H1 (cell line): ENCODE measurements around the gene TNFRSF8. TPM values are rescaled to one million over a fixed set of nuclear protein-coding genes. Genes with fewer than 3 reads are reported as not detected.
A peak's percentile ranks its signal among the peaks of the same experiment; 100 is the strongest.

Experiments
- ATF3 ChIP-seq: IDR thresholded peaks from 2 replicates; pipeline ENCODE4 v1.6.1; 2011; ENCODE audit warnings: low read depth, mild to moderate bottlenecking, low read length; ENCODE audit not compliant: insufficient read depth
- BCL11A ChIP-seq, 2 experiments: IDR thresholded peaks; one replicate each; pipeline ENCODE4 v1.6.1; 2011; ENCODE audit warnings: low read depth in 2 of 2, low read length in 2 of 2, mild to moderate bottlenecking in 2 of 2
- CBX5 ChIP-seq: fragments of 300-800, 300-1000 bp; sonication (generic); IDR thresholded peaks from 2 replicates; pipeline ENCODE4 v1.7.1; 2016; ENCODE audit warnings: antibody characterized with exemption, low read length, low read depth
- CBX8 ChIP-seq: fragments of 300-800, 300-1000 bp; sonication (generic); IDR thresholded peaks from 2 replicates; pipeline ENCODE4 v1.7.1; 2016; ENCODE audit warnings: low read depth, low read length, borderline replicate concordance
- CHD2 ChIP-seq: IDR thresholded peaks from 2 replicates; pipeline ENCODE4 v1.6.1; 2012; ENCODE audit warnings: low read length, improper control_type of control experiment
- E2F6 ChIP-seq: IDR thresholded peaks from 2 replicates; pipeline ENCODE4 v1.6.1; 2012; ENCODE audit warnings: inconsistent platforms
- EZH2 ChIP-seq: fragments of 200-600 bp; sonication (generic); IDR thresholded peaks from 2 replicates; pipeline ENCODE4 v1.7.1; 2012; ENCODE audit warnings: low read depth, mild to moderate bottlenecking, moderate library complexity, low read length, inconsistent platforms; ENCODE audit not compliant: severe bottlenecking
- HDAC2 ChIP-seq, 2 experiments: fragments of 300-600 bp in 1 of 2; sonication (generic) in 1 of 2; IDR thresholded peaks; 2 replicates each; pipeline ENCODE4 v1.6.1; 2011 to 2012; ENCODE audit warnings: low read depth in 2 of 2, low read length in 2 of 2, mild to moderate bottlenecking in 2 of 2, moderate library complexity in 2 of 2, borderline replicate concordance in 1 of 2, inconsistent platforms in 1 of 2
- HDAC6 ChIP-seq: IDR thresholded peaks from one replicate; pipeline ENCODE4 v1.7.1; 2012; ENCODE audit warnings: low read depth, mild to moderate bottlenecking, inconsistent platforms, low read length, moderate library complexity
- JUND ChIP-seq: IDR thresholded peaks from 2 replicates; pipeline ENCODE4 v1.6.1; 2011; ENCODE audit warnings: mild to moderate bottlenecking, improper control_type of control experiment, low read length
- KDM5A ChIP-seq: fragments of 200-600 bp; IDR thresholded peaks from 2 replicates; pipeline ENCODE4 v1.7.1; 2012; ENCODE audit warnings: mild to moderate bottlenecking, low read length, inconsistent platforms, mixed read lengths
- MAFK ChIP-seq: IDR thresholded peaks from 2 replicates; pipeline ENCODE4 v1.6.1; 2012; ENCODE audit warnings: low read depth, mild to moderate bottlenecking, improper control_type of control experiment, low read length
- POLR2A ChIP-seq, 2 experiments: IDR thresholded peaks; 1 replicate in 1 of 2; 2 replicates in 1 of 2; pipeline ENCODE4 v1.6.1; 2011; ENCODE audit warnings: low read depth in 2 of 2, low read length in 2 of 2, mild to moderate bottlenecking in 2 of 2; ENCODE audit errors: control extremely low read depth in 1 of 2
- POLR2AphosphoS5 ChIP-seq: IDR thresholded peaks from 2 replicates; pipeline ENCODE4 v1.6.1; 2011; ENCODE audit warnings: low read depth, low read length
- RNF2 ChIP-seq: fragments of 200-900, 300-1000 bp; sonication (generic); IDR thresholded peaks from 2 replicates; pipeline ENCODE4 v1.7.1; 2016; ENCODE audit warnings: borderline replicate concordance, low read depth, mild to moderate bottlenecking, antibody characterized with exemption, low read length; ENCODE audit not compliant: poor library complexity, severe bottlenecking; ENCODE audit errors: missing control alignments
- SAP30 ChIP-seq: fragments of 300-600 bp; sonication (generic); IDR thresholded peaks from 2 replicates; pipeline ENCODE4 v1.7.1; 2012; ENCODE audit warnings: low read length, moderate library complexity, mild to moderate bottlenecking, inconsistent platforms; ENCODE audit not compliant: insufficient read depth, insufficient replicate concordance
- SIN3A ChIP-seq, 2 experiments: IDR thresholded peaks in 1 of 2; conservative IDR thresholded peaks in 1 of 2; 2 replicates each; pipeline ENCODE4 v1.6.1; 2011 to 2012; ENCODE audit warnings: low read length in 2 of 2, improper control_type of control experiment in 1 of 2, low read depth in 1 of 2, mild to moderate bottlenecking in 1 of 2
- SIX5 ChIP-seq: IDR thresholded peaks from 2 replicates; pipeline ENCODE4 v1.6.1; 2011; ENCODE audit warnings: mild to moderate bottlenecking, low read depth, low read length
- SP2 ChIP-seq: IDR thresholded peaks from 2 replicates; pipeline ENCODE4 v1.6.1; 2012; ENCODE audit warnings: mild to moderate bottlenecking, low read length, inconsistent platforms
- TAF1 ChIP-seq: IDR thresholded peaks from 2 replicates; pipeline ENCODE4 v1.6.1; 2011; ENCODE audit warnings: mild to moderate bottlenecking, low read depth, low read length
- USF2 ChIP-seq: IDR thresholded peaks from 2 replicates; pipeline ENCODE4 v1.6.1; 2011; ENCODE audit warnings: low read length, improper control_type of control experiment
- ZNF274 ChIP-seq: IDR thresholded peaks from 2 replicates; pipeline ENCODE4 v1.7.0; 2012; ENCODE audit warnings: low read length, borderline replicate concordance; ENCODE audit errors: extremely low read depth
- polyA plus RNA-seq, 7 experiments: library from polyadenylated mRNA; depleted of rRNA in 3 of 7; stranded (reverse) in 5 of 7; unstranded in 2 of 7; fragments of >200 nt in 5 of 7; fragments of 200-250 nt in 2 of 7; gene quantifications; 1 replicate in 5 of 7; 2 replicates in 1 of 7; 4 replicates in 1 of 7; pipeline versions ENCODE4 v1.2.1 to v1.2.3, GENCODE V29; 2011 to 2013; ENCODE audit warnings: missing spikeins in 2 of 7, mixed read lengths in 2 of 7
- total RNA-seq: library from RNA; stranded (reverse); fragmentation: NEBNext Ultra II Directional; extraction: Animal tissue kit (Norgen Biotek cat#: 25700); gene quantifications from 2 replicates; pipeline ENCODE4 v1.2.1, GENCODE V29; 2021

TNFRSF8 gene
- total and polyA plus RNA-seq, 2 of the 8 experiments (the other 6 are each of a cell fraction or from before 2014, with no cell fraction given) = 23.2 to 32.7 TPM

- TF ChIP-seq HDAC2 (IDR thresholded peaks at IDR 0.05; ENCODE audit: borderline replicate concordance in 1 of 2, low read depth in 2 of 2, low read length in 2 of 2) (0 out of 4 replicates have a peak, but pooled peaks of 1 of the 2 experiments have one; percentile 28), CBX8 (no peak), E2F6 (peak; percentile 97), BCL11A (IDR thresholded peaks at IDR 0.05; ENCODE audit: low read depth in 2 of 2, low read length in 2 of 2) (no peak), ATF3 (no peak), CHD2 (no peak), POLR2AphosphoS5 (no peak), SIN3A (conservative IDR thresholded peaks at IDR 0.05 in 1 of 2, IDR thresholded peaks at IDR 0.05 in 1 of 2; ENCODE audit: low read depth in 1 of 2, low read length in 2 of 2) (no peak), EZH2 (peak; percentile 57), HDAC6 (no peak), SP2 (no peak), MAFK (no peak), SIX5 (no peak), SAP30 (no peak), TAF1 (peak; percentile 77; the same call in 1 of the 2 replicates), USF2 (no peak), POLR2A (IDR thresholded peaks at IDR 0.05; ENCODE audit: control extremely low read depth in 1 of 2, low read depth in 2 of 2, low read length in 2 of 2) (peak in 1 of 2 experiments; percentile 43; a peak in 1 of 3 replicates), ZNF274 (no peak), RNF2 (peak; percentile 52), KDM5A (no peak), JUND (no peak), CBX5 (no peak)
Measured at GRCh38 chr1:12166834-12167492, 103.9 kb downstream of the TNFRSF8 start, which contains the start of gene TNFRSF1B (continued).
